Measurements from ENCODE around the gene FAM163B.

The FAM163B gene

DNA sequence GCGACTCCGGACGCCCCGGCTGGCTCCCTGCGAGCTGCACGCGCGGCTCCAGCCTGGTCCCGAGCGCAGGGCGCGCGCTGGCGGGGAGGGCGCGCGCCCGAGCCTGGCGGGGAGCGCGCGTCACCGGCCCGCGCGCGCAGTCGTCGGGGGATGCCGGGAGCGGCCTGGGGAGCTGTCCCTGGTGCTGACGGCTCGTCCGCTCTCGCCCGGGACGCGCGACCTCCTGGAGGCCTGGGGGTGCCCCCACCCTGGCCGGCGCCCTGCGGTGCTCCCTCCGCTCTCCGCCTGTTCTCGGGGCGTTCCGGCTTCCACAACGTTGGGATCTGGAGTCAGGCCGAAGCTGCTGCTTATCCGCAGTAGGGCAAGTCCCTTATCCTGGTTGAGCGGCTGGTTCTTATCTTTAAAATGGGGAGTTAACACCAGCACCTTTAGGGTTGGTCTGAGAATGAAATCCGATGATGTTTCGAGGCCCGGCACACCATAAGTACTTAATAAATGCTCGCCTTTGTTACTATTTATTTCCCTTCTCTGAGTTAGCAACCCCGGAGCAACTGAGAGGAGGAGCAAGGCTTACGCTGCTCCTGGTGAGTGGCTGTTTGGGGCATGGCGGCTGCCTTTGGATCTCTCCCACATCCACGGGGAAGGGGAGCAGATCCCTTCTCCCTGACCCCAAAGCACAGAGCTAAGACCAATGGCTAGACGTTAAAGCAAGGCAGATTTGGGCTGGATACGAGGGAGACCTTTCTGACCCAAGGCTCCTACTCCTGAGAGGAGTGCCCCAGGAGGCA is at the start of gene FAM163B:
Gene FAM163B, minus strand, starts transcription at position 79 of the 788 bp plus-strand sequence. CDS start 29,166 bp downstream, outside the sequence.
- DNase-seq, result no peak

DNA sequence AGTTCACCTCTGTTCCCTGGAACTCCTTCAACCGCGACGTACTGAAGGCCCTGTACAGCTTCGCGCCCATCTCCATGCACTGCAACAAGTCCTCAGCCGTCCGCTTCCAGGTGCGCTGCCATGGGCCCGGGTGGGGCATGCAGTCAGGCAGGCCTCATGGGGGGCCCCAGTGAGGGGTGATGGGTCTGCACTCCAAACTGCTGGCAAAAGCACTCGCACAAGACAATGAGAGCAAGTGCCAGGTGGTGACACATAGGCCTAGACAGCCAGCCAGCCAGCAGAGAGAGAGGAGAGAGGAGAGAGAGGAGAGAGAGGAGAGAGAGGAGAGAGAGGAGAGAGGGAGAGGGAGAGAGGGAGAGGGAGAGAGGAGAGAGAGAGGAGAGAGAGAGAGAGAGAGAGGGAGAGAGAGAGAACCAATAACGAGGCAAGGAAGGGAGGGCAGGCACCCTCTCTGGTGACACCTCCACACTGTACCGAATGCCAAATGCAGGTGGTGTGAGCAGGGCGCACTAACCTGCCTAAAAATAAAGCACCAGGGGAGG is 48.0 kb upstream of the FAM163B start:
- DNase-seq, result no peak

DNA sequence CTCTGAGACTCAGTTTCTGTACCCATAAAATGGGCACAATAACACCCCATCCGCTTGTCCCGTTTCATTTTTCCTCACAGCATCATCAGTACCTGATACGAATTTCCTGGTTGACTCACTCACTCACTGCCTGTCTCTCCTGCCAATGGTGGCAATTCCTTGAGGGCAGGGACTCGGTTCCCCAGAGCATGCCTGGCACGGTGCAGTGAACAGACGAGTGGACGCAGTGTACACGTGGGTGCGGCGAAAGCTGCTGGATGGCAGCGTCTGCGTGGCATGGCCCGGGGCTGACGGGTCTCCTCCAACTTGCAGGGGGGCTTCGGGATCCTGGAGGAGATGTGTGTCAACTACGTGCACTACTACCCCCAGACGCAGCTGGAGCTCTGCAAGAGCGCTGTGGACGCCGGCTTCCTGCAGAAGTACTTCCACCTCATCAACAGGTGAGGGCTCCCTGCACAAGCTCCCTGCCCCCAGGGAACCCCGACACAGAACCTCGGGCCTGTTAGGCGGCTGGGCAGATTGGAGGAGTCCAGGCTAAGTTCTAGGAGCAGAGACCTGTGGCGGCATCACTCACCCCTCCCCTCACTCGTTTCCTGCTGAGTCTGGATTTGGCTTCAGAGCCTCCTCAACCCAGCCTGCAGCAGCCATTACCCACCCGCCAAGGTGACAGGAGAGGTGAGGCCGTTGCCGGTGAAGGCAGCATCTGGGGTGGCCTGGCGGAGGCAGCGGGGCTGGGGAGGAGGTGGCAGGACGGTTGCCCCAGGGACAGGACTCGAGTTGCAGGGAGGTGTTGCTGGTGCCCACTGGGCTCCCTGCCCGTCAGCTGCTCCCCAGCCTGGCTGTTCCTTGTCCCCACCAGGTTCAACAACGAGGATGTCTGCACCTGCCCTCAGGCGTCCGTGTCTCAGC is 47.3 kb upstream of the FAM163B start:
- no peak for DNase-seq

DNA sequence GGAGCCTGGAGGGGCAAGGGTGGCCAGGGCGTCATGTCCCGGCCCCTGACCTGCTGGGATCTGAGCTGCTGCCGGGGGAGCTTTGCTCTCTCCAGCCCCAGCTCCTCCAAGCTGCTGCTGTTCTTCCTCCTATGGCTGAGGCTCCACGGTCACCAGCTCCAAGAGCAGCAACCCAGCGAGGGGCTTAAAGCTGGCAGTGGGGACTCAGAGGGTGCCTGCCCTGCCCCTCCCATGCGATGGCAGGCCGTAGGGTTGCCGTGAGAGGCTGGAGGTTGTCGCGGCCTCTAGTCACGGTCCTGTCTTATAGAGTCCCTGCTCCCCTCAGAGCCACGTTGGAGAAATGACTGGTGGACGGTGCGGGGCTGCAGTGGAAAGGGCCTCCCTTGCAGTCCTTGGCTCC is 46.5 kb upstream of the FAM163B start:
- DNase-seq, result no peak

DNA sequence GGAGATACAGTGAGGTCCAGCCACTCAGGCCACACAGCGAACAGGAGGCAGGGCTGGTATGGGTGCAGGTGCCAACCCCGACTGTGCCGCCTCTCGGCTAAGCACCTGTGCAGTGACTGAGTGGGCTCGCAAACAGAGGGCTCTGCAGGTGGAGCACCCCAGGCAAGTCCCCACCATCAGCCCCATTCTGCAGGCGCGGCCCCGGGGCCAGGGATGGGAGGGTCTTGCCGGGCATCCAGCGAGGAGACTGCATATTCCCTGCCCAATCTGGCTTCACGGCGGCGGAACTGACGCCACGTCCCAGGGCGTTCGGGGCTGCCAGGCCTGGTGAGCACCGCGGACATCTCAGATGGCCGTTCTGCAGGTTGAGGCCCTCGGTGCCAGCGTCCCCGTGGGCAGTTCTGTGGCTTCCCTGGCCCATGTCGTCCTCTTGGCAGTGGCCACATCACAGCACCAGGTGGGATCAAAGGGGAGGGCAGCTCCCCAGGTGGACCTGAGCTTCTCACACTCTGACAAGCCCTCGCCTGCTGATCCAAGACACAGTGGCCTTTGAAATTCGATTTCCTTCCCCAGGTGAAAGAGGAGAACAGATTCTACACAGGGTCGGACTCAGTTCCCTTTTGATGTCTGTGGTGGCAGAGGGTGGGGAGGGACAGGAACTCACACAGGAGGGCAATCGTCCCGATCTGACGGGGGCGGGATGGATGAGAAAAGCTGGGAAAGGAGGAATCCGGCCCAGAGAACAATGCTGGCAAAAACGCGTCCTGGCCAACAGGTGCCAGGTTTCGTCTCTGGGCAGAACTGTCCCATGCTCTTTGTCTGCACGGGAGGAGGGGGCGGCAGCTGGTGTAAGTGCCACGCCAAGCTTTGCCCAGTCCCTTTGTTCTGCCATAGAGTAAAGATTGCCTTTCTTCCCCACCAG is 45.8 kb upstream of the FAM163B start:
- no peak for DNase-seq

DNA sequence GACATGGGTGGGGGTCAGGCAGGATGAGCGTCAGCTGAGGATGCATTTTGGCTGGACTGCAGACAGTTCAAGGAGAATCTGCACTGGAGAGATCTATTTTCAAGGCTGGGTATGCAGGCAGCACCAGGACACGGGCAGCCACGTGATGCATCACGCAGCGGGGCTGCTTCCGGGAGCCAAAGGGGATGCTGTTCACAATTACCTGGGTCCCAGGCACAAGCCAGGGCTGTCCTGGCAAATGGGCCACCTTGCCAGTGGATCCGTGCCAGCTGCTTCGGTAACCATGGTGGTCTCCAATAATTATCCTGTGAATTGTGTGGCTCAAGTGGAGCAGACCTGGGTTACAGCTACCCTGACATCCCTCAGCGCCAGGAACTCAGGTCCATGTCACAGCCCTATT is 44.4 kb upstream of the FAM163B start:
- DNase-seq, result no peak

DNA sequence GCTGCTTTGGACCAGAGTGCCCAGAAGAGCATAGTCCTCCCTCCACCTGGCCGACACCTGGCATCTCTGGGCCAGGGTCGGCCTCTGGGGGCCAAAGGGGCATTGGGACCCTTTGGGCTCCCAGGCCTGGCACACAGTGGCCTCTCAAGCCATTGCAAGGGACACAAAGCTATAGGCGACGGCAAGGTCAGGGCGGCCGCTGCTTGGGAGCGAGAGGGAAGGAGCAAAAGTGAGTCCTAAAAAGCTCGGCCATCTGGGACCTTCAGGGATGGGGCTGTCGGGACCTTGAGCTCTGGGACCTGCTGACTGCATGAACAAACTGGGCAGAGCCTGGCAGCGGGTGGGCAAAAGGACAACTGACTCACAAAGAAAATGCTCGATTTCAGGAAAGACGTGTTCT is 40.8 kb upstream of the FAM163B start:
- no peak for DNase-seq

DNA sequence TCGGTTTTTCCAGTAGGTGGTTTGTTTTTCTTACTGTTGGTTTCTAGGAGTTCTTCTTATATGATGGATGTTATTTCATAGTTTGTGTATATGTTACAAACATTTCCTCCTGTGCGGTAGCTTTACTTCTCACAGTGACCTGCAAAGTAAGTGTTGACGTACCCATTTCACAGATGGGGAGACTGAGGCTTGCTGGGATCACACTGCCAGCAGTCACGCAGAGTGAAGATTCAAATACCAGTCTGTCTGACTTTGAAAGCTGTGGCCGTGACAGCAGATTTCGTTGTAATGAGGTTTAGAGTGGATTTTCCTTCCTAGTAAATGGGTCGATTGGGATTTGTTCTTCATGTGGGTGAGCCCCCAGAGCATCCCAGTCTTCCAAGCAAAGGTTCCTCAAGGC is 40.0 kb upstream of the FAM163B start:
- no peak for DNase-seq

DNA sequence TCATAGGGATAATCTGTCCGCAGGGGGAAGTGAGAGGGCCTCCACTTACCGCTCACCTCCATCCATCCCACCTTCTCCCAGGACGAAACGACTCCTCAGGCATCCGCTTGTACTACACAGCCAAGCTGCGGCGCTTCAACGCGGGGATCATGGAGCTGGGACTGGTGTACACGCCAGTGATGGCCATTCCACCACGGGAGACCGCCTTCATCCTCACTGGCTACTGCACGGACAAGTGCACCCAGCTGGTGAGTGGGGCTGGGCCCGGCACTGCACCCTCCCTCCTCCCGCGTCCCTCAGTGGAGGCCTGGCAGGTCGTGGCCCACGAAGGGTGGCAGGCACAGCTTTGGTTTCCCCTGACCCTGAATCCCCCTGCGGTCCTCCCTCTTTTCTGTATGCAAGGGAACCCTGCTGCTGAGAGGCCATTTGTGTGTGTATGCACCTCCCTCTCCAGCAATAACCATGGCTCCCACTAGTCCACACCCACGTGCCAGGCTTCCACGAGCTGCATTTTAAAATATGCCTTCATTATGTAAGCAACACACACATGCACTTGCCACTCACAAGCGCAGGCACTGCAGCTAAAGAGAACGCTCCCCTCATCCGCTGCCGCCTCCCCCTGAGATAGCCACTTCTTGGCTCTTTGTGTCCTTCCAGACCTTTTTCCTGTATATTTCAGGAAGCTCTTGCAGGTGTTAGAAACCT is 38.7 kb upstream of the FAM163B start:
- no peak for DNase-seq

DNA sequence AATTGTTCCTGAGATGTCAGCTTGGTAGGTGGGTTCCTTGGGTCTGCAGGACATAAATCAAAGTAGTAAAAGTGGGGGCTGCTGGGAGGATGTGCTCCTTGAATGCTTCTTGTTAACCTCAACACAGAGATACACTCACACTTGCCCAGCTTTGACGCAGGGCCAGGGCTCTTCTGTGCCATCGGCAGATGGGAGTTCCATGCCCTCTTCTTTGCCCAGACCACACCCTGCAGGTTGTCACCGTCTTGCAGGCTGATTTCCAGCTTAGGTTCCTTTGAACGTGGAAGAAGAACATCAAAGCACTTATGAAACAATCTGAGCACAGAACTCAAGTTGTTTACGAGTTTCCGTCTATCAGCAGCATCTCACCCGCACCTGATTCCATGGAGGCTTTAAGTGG is 38.0 kb upstream of the FAM163B start:
- no peak for DNase-seq

DNA sequence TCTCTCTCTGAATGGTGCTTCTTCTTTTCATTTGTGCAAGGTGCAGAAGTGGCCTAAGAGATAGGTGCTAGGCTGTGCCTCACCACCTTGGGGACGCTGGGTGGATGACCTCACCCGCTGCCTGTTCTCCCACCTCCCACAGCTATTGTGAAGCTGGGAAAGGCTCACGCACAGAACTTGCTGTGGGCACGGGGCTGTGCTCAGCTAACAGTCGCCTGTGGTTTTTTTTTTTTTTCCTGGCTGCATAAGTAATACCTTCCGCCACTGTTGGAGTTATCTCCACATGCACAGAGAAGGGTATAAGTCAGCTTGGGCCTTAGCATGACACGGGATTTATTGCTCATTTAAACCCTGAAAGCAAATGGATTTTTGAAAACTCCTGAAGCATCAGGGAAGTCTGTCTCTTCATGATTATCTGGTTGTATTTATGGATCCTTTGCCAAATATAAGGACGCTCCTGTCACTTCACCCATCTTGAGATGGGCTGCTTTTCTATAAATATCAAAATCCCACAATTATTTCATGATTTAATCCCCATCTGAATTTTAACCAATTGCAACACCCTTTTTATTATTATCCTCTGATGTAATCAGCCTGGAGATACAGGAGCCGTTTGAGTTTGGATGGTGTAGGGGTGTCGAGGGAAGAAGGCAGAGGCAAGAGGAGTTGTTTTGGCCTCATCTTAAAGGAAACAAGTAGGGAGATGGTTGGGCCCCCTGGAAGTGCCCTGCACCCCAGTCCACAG is 36.0 kb upstream of the FAM163B start:
- no peak for DNase-seq

DNA sequence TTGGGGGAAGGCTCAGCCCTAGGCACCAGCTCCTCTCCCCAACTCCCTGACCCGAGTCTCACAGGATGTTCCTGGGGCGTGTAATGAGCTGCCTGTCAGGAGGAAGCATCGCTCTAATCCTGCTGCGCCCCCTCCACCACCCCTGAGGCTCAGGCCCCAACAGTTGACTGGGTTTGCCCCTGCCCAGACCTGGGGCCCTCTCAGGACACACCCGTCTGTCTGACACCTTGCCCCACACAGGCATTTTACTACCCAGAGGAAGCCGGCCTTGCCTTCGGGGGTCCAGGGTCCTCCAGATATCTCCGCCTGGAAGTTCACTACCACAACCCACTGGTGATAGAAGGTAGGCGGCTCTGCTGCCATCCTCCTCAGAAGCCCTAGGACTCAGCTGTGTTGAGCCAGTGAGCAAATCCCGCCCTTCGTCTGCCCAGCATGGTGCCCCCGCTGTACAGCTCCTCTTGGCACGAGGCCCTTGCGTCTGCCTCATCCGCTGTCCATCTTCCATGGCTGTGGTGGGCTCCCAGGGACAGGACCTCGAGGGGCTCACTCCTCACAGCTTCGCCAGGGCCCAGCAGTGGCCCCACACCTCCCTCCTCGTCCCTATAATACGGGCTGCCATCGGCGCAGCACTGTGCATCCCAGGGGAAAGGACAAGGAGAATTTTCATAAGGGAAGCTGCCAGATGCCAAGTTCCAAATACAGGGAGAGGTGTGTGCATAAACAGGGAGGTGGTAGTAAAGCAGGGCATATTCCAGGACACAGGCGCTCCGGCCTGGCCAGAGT is 35.0 kb upstream of the FAM163B start:
- no peak for DNase-seq

DNA sequence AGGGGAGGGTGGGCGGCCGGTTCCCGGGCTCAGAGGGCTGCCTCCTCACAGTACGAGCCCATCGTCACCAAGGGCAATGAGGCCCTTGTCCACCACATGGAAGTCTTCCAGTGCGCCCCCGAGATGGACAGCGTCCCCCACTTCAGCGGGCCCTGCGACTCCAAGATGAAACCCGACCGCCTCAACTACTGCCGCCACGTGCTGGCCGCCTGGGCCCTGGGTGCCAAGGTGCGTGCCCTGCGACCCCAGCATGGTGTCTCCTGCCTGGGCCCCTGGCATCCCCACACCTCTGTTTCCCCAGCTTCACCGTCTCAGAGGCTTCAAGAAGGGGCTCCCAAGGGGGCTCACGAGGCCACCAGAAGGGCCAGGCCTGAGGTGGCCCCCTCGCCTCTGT is 34.2 kb upstream of the FAM163B start:
- DNase-seq, result no peak

DNA sequence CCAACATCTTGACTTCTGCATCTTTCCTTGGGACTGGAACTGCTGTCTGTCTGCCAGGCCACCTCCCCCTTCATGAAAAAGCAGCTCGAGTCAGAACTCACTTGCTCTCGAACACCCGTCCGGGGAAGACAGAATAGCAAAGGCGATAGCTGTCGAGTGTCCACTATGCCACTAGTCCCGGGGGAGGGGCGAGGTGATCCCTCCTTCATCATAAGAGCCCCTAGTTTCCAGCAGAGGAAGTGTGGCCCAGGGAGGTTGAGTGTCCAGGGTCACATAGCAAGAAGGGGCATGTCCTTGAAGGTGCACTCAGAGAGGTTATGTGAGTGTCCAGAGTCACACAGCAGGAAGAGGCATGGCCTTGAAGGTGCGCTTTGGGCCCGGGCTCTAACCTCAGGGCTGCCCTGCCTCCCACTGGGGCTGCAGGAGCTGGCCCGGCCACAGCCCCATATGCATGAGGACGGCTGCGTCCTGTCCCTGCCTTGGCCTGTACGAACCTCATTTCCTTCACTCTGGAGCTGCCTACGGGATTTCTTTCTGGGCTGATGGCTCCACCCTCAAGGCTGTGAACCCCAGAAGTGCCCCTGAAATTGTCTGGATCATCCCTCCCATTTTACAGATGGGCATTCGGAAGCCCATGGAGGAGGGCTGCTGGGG is 33.6 kb upstream of the FAM163B start:
- no peak for DNase-seq

DNA sequence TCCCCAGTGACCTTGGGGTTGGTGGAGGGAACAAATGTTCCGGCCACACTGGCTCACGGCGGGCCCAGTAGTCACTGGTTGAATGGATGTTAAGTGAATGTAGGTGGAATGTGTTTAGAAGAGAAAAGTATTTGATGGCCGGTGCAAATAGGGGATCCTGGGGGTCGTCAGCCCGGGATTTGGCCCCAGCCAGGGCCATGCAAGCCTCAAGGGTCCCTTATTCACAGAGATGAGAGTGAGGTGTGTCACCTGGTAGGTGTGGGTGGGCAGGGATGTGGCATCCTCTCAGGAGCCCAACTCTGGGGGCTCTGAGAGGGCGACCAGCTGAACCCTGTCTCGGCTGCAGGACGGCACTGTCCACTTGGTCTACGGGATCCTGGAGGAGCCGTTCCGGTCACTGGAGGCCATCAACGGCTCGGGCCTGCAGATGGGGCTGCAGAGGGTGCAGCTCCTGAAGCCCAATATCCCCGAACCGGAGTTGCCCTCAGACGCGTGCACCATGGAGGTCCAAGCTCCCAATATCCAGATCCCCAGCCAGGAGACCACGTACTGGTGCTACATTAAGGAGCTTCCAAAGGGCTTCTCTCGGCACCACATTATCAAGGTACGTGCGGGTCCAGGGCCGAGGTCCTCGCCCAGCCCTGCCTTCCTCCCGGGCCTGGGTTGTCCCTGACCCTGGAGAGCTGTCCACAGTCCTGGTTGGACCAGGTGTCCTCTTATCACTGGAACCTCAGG is 32.8 kb upstream of the FAM163B start:
- no peak for DNase-seq

DNA sequence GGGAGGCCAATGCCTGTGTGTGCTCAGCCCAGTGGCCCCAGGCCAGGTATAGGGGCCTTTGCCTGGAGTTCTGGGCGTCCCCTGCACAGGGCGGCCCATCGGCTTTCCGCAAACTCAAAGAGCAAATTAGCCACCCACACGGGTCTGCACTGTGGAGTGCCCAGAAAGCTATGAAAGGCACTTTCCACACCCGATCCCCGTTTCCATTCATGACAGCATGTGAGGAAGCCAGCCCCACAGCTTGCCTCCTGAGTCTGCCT is 32.1 kb upstream of the FAM163B start:
- no peak for DNase-seq

DNA sequence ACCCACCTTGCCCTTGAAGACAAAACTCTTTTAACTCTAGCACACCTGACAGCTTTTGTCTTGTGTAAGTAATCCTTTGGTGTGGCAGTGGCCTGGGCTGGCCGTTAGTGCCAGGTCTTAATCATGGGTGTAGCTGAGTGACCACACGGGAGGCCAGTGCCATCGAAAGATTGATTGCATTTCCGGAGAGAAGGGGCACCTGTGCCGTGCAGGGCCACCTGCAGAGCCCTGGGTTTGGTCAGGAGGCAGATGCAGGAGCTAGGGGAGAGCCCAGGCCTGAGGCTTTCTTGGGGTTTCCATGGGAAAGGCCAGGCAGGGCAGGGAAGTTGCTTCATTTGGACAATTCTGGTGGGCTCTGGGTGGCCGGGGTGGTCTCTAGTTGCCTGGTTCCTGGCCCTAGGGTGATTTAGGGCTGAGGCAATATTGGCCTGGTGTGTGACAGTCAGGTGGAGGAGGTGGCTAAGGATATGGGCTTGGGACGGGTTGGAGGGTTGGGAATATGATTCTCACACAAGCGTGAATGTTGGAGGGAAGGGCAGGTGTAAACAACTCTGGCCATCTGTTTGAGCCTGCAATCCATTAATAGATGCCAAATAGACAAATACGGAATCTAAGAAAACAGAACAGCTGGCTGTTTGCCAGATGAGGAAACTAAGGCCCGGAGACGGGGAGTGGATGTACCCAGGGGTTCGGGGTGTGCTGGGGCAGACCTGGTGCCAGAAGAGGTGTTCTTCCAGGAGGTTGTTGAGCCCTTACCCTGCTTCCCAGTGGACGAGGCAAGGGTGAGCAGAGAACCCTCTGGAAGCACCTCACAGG is 31.6 kb upstream of the FAM163B start:
- DNase-seq, result no peak

DNA sequence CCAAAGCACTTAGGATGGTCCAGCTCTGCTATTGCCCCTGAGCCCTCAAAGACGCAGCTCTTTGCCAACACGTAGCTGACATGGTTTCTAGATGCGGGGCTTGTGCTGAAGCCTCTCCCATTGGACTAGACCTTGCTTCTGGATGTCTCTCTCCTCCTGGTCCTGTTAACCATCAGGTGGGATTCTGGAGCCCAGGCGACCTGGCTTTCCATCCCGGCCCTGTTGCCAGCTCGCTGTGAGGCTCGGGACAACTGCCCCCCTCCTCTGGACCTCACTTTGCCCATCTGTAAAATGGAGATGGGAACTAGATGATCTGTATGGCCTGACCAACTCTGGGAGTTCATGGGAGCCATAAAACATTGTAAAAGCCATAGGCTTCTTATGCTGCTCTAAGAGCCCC is 31.0 kb upstream of the FAM163B start:
- DNase-seq, result no peak

DNA sequence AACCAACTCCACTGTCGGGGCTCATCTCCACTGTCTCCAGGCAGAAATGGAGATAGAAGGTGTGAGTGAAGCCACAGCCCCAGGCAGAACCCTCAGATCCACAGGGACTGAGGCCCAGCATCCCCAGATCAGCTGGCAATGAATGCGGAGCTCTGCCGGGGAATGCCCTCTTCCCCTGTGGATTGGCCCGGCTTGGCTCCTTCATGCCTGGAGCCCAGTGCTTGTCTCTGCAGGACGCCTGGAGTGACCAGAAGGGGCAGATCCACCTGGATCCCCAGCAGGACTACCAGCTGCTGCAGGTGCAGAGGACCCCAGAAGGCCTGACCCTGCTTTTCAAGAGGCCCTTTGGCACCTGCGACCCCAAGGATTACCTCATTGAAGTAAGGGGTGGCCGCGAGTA is 30.4 kb upstream of the FAM163B start:
- DNase-seq, result no peak

Measured in suppressor macrophage treated with lipopolysaccharide for 4 hours (primary cell).